Astrocyte of the spinal cord (primary cell): Measurements from ENCODE around the gene CHPT1.

Source experiments
- DNase-seq: peaks from one replicate; pipeline ENCODE4 v3.0.0; 2011; ENCODE audit warnings: low read depth, low spot score
- H3K4me3 ChIP-seq: 2 replicates; pipeline ENCODE4 v1.5.1; 2011; ENCODE audit warnings: low read depth, mild to moderate bottlenecking, low read length, moderate library complexity
- CTCF ChIP-seq: IDR thresholded peaks from 2 replicates; pipeline ENCODE4 v1.5.1; 2012; ENCODE audit warnings: low read depth, mild to moderate bottlenecking, low read length, inconsistent platforms
- in situ Hi-C: cut with HindIII; loops from 2 replicates; pipeline ENCODE4 v1.10.0; 2017; ENCODE audit warnings: low sequenced_read_pairs

The CHPT1 gene

DNA sequence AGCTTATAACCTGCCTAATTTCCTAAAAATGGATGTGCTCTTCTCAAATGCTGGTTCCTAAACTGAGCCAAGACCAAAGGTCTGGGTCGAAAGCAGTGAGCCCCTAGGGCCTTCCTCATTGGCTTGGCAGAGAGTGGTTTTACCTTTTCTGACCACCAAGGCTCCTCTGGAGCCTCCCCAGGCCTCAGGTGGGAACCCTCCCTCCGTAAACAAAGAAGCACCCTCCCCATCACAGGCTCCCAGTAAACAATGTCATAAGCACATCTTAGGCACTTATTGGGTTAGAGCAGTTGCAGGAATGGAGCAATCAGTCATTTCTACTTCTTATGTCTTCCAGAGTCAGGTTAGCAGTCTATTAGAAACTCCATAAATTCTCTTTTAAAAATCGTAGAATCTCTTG is 6.0 kb downstream of the CHPT1 start:
- no peak for TF ChIP-seq CTCF
- DNase-seq = no peak
- in situ Hi-C loops = no loop called here
- no peak overlapping the region for H3K4me3 ChIP-seq

DNA sequence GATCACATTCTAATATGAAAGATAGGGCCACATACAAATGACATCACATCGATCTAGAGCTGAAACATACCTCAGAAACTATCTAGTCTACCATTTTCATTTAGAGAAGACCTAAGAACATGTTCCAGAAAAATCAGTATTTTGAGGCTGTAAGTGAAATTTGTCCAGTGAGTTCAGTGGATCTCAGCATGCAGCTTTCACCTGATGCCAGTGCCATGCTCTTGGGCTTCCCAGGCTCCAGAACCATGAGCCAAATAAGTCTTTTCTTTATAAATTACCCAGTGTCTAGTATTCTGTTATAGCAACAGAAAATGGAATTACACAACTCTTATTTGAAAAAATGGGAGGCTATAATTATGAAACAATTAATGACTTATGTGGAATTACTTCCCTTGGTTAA is 9.0 kb downstream of the CHPT1 start:
- in situ Hi-C loops = no loop called here
- H3K4me3 ChIP-seq = no peak overlapping the region
- TF ChIP-seq CTCF = no peak
- no peak for DNase-seq

DNA sequence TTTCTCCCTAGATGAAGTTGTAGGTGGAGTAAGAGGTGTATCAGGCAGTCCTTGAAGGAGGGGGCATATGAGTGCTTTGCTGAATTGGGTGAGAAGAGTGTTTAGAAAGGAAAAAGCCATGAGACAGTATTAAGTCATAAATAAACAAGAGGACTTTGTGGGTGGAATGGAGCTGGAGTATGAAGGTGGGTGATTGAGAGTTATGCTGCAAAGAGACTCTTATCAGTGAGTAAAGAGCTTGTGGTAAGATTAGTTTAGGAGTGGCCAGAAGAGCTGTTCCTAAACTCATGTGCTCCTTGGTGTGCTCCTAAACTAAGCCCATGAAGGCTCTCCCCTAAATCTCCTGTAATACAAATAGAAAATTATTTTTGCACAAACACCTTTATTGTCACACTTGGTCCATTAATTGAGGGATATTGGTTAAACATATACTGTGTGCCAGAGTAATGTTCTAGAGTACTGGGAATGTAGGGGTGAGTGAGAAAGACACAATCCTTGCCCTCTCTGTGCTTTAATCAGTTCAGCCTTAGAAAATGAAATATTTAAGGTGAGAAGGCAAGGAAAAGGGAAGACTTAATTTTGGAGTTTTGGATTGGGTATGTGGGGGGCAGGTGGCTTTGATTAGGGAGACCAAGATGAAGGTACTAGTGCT is 9.8 kb downstream of the CHPT1 start:
- DNase-seq = no peak
- in situ Hi-C loops = no loop called here
- no peak for TF ChIP-seq CTCF
- H3K4me3 ChIP-seq = no peak overlapping the region

GRCh38 chr12:101710288-101710687 is 12.8 kb downstream of the CHPT1 start:
- DNase-seq = no peak
- in situ Hi-C loops = no loop called here

DNA sequence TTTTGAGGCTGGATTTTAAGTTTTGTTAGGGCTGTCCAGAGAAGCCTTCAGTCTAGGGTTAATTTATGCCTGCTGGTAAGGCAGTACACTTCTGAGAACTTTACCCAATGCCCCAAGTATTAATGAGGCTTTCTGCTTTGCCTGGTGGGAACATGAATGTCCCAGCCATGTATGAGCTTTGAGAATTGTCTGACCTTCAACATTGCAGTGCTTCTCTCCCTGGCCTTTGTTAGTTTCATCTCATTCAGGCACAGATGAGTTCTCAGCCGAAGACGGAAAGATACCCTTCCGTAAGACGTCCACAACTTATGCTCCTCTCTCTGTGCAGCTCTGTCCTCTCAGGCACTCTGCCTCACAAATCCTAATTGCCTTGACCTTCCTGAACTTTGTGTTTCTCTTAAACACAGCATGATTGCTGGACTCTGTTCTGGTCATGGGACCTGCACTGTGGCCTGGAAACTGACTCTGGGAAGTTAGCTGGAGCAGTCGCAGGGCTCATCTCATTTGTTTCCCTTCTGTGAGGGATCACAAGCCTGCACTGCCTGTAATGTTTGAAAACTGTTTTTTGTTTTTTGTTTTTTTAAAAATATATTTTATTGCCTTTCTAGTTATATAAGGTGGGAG is 15.7 kb downstream of the CHPT1 start:
- in situ Hi-C loops = no loop called here
- no peak overlapping the region for H3K4me3 ChIP-seq
- no peak for DNase-seq
- no peak for TF ChIP-seq CTCF

More at GRCh38 chr12:101710288-101710687, 12.8 kb downstream of the CHPT1 start:
- H3K4me3 ChIP-seq = no peak overlapping the region
- no peak for TF ChIP-seq CTCF

DNA sequence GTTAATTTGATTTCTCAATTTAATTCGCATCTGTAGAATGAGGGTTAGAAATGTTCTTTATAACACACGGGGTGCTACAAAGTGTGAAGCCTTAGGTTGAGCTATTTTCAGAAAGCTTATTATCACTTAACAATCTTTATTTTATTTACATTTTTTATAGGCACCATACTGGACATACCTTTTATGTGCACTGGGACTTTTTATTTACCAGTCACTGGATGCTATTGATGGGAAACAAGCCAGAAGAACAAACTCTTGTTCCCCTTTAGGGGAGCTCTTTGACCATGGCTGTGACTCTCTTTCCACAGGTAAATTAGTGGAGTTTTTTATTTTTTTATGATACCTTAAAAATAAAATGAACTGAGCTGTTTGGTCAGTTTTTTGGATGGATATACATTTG is 16.5 kb downstream of the CHPT1 start:
- in situ Hi-C loops = no loop called here
- DNase-seq = no peak
- no peak for TF ChIP-seq CTCF
- no peak overlapping the region for H3K4me3 ChIP-seq
